Body of pancreas (tissue), 4 donors: ENCODE data around the gene MALAT1.

Experiments used
- CTCF ChIP-seq, 7 experiments: fragments of 450-650 bp in 4 of 7; fragments of 200-600 bp in 3 of 7; sonication (generic) in 3 of 7; IDR thresholded peaks; one replicate each; pipeline ENCODE4 v1.5.1; 2016 to 2019; ENCODE audit warnings: antibody characterized with exemption in 7 of 7
- POLR2A ChIP-seq, 3 donors: fragments of 450-650 bp; IDR thresholded peaks; one replicate each; pipeline ENCODE4 v1.6.1; 2016; ENCODE audit warnings: antibody characterized with exemption in 3 of 3, mild to moderate bottlenecking in 2 of 3

- TF ChIP-seq CTCF (IDR thresholded peaks at IDR 0.05) (no peak), POLR2A (IDR thresholded peaks at IDR 0.05) (no peak)
Observed at GRCh38 chr11:65459552-65459951, 39.3 kb upstream of the MALAT1 start.
